C1 segment of cervical spinal cord (tissue), 14 donors: ENCODE results near the gene NMT1.

ENCODE experiments used
- DNase-seq, 14 donors: peaks; one replicate each; lab custom pipeline; 2025; lab: John Stamatoyannopoulos, UW

NMT1 gene

DNA sequence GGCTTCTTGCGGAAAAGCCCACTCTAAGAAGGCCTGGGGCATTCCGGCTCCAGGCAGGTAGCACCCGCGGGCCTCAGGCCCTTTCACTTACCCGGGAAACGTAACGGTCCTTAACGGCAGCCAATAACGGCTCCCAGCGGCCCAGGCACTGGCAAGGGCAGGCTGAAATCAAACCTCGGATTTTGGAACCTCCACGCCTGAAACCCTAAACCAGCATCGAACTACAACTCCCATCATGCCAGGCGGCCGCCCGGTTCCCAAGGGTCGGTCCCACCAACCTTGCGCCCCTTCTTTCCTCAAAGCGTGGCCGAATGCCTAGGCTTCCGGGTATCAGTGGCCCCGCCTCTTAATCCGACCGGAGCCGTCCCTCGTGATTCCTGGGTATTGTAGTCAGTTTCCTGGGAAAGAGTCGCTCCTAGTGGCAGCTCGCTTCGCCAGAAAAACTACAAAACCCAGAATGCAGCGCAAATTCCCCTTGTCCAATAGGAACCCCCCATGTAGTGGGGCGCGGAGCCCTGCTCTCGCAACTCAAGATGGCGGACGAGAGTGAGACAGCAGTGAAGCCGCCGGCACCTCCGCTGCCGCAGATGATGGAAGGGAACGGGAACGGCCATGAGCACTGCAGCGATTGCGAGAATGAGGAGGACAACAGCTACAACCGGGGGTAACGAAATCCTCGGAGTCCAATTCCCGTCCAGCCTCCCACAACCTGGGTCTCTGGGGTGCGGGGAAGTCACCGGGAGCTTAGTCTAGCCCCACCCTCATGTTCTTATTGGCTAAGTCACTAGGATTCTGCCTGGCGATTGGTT is at the start of gene NMT1:
TSS of gene NMT1 (plus strand) at position 521 of the 809 bp plus-strand sequence. CDS start at position 534, 13 bp downstream.
- peak; percentile 73 to 100 (median 98) for DNase-seq

DNA sequence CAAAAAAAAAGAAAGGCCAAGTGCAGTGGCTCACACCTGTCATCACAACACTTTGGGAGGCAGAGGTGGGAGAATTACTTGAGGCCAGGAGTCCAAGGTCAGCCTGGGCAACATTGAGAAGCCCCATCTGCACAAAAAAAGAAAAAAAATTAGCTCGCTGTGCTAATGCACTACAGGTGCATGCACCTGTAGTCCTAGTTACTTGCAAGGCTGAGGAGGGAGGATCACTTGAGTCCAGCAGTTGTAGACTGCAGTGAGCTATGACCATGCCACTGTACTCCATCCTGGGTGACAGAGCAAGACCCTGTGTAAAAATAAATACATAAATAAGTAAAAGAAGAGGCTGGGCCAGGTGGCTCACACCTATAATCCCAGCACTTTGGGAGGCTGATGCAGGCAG is 49.4 kb upstream of the NMT1 start:
- DNase-seq = no peak

DNA sequence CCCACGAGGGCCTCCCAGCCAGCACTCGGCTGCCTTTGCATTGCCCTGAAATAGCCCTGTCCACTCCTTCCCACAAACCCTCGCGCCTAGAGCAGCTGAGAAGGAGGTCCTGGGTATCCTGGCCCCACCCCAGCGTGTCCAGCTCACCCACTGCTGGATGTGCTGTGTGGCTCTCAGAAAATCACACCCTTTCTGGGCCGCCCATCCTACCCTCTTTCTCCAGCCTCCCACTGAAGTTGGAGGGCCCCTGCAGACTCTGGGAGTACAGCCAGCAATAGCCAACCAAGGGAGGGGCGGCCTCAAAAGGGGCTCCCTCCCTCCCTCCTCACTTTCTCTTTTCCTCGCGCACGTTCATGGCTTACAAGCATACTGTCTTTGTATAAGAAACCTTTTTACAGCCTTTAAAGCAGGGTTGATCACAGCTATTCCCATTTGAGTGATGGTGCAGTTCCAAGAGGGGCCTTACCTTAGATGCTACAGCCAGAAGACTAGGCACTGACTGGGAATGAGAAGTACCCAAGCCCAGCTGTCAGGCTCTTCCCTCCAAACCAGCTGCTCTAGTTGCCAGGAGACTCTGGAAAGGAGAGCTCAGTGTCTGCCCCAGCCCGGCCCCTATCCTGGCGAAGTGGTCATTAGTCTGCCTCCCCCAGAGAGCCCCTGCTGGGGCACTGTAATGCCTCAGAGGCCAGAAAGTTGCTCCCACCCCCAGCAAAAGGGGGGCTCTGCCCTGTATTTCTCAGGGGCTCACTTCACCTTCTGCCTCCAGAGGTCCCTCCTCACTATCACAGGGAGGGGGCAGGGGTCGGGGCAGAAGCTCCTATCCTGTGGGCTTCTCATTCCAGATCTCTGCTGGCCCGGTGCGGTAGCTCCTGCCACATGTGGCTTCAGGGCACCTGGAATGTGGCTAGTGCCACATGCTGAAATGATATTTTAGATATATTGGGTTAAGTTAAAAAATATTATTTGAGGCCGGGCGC is 47.8 kb upstream of the NMT1 start:
- peak in 2 of 14 donors; percentile 14 to 22 for DNase-seq

DNA sequence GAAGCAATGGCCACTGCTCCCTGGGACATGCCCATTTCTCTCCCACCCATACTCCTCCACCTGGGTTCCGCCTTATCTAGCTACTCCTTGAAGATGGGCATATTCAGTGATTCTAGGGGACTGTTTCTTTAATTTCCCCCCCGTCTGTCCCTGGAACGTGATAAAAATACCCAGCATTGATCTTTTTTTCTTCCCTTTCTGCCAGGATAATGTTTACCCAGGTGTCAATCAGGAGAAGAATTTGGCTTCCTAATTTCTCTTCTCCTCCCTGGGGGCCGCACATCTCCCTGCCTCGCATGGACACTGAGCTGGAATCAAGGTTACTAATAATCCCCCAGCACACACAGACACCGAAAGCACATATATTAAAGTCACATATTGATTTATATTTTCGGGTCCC is 44.9 kb upstream of the NMT1 start:
- DNase-seq = no peak

DNA sequence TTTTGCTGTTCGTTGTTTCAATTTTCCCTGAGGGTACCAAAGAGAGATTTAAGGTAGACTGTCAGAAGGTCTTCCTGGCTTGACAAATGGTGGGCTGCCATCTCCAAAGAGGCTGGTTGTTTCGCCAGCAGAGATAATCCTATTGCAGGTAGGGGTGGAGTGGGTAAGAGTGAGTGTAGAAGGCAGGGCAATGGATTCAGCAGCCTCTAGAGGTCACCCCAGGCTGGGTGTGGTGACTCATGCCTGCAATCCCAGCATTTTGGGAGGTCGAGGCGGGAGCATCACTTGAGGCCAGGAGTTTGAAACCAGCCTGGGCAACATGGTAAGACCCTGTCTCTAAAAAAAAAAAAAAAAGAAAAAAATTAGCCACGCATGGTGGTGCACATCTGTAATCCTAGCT is 44.3 kb upstream of the NMT1 start:
- DNase-seq = no peak

DNA sequence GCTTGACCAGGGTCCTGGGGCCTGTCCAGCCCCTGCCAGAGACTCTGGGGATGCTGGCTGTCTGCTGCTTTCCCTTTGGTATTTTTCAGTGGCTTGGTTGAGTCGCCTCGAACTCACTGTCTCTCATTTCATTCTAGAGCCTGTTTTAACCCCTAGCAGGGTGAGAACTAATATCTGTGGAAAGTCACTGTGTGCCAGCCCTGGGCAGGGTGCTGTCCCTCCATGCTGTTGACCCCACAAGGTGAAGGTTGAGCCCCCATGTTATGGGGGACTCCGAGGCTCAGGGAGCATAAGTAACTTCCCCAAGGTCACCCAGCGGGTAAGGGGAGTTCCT is 42.6 kb upstream of the NMT1 start:
- no peak for DNase-seq

DNA sequence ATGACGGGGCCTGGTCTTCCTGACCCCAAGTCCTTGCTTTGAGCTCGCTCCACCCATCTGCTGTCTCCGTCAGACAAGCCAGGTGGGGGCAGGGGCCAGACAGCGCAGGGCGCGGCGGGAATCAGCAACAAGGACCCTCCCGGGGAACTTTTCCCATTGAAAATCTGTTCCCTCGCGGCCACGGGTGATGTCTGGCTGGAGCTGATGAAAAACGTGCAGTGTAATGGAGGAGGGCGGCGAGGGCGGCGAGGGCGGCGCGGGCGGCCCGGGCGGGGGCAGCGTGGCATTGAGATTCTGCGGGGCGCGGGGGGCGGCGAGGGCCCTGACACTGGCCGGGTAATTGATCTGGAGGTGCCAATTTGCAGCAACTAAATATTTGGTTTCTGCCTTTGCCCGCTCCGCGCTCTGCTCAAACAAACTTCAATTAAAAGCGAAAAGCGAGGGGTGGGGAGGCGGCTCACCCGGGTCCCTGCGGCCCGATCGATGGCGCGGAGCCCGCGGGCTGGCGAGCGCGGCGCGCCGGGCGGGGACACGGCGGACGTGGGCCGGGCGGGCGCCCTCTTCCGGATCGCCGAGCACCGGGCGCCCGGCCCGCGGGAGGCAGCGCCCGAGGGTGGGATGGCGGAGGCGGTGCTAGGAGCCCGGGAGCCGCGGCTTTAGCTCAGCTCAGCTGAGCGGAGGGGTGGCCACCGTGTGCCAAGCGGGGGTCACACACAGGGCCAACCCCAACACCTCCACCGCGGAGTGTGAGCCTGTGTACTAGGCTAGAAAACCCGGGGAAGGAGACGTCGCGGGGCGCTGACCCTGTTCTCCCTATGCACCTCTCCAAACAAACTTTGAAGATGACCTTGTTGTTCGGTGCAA is 42.0 kb upstream of the NMT1 start:
- peak in 8 of 14 donors; percentile 19 to 60 (median 28) for DNase-seq

DNA sequence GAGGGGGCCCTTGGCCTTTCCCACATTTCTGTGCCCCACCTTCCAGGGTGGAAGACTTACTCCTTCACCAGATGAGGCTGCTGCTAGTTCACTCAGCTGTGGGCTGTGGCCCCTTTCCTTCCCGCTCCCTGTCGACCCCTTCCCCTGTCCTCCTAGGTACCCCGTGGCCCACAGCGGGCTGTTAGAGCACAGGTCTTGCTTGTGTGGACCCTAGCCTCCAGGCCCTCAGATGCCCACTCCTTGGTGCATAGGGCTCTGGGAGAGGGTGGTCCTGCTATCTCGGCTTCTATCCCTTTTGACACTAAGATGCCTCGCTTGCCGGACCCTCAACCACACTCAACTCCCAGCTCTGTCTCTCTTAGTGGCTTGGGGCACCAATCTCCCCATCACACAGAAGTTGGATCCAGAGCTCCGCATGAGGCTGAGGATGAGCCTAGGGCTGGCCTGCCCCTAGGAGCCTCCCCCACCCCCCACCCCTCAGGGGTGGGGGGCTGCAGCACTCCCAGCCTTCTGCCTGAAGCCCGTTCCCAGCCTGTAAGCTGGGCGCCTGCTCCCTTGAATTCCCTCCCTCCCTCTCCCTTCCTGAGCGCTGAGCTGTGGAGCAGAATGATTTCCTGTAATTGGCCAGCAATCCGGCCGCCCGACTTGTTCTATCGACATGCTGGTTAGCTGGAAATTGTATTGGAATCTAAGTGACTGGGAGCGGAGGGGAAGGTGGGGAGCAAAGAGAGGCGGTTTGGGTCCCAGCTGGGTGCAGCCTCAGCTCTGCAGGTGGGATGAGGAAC is 40.6 kb upstream of the NMT1 start:
- DNase-seq = peak in 6 of 14 donors; percentile 5 to 54 (median 21)

DNA sequence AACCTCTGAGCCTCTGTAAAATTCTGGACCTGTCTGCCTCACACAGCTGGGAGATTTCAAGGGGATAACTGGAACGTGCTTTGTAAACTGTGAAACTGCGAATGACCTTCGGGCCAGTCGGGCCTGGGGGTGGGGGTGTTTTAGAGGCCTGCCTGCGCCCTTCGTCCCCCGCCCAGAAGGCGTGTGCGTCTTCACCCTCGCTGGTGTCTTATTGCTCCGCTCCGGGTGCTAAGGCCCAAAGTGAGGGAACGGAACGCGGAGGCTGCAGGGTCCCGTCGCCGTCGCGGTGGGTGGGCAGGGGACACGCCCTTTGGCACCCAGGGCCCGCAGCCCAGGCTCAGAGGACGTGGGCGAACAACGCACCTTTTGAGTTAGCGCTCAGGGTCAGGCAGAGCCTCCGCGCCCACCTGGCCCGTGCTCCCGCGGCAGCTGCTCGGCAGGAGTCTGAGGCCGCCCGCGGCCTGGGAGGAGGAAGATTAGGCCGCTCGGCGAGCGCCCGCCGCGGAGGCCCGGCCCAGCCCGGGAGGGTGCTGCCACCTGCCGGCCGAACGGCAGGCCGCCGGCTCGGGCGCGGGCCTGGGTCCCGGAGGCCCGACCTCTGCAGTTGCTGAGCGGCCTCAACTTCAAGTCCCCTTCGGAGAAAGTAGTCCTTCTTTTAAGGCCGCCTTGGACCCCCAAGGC is 39.4 kb upstream of the NMT1 start:
- DNase-seq = peak in 9 of 14 donors; percentile 13 to 73 (median 27)

DNA sequence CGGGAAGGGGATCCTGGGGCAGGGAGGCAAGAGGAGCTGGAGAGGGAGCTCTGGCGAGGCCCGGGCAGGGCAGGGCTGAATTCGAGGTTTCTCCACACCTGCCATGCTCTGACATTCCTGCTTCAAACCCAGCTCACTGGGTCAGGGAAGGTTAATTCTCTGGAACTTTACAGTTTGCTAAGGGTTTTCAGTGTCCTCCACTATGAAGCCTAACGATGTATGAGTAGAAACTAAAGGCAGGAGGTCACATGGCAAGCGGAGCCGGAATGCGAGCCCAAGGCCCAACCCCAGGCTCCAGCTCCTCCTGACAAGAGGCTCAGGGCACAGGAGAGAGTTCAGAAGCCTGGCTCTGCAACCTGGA is 38.8 kb upstream of the NMT1 start:
- DNase-seq = no peak

DNA sequence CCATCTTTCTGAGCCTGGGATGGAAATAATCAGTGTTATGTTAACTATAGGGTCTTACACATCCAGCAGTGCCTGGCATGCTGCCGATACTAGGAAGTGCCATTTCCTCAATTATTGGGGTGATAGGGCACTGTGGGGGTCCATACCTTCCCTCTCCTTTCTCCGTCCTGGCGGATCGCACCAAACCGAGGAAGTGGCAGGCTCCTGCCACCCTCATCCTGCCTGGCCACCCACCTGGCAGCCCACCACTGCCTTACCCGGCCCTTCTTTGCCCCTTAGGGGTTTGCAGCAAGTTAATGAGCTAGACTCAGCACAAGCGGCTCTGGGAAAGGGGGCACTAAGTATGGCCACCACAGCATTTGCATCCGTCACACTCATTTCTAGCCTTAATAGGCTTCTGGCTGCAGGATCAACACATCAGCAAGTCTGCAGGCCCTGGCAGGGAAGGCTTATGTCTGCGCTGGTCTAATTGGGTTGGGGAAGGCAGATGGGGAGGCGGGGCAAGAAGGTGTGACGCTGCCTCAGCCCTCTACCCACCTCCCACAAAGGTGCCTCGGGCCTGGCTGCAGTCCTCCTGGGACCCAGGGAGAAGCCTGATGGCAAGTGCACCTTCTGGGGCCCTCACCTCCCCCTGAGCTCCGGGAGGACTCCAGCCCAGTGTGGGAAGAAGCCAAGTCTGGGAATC is 38.3 kb upstream of the NMT1 start:
- DNase-seq = peak in 1 of 14 donors; percentile 44

DNA sequence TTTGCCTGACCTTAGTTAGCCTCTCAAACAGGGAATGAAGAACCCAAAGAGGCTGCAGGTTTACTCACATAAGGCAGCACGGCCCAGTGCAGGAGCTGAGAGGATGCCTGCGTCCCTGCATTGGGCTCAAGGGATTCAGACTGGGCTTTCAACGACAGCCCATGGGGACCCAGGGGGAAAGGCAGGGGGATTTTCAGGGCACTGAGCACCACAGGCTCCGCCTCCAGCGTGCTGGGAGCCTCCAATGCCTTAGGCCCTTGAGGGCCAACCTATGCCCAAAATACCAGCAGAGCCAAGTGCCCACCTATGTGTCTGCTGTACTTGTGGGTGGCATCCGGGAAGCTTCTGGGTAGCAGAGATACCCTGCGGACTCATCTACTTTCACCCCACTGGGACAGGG is 32.0 kb upstream of the NMT1 start:
- DNase-seq = no peak

DNA sequence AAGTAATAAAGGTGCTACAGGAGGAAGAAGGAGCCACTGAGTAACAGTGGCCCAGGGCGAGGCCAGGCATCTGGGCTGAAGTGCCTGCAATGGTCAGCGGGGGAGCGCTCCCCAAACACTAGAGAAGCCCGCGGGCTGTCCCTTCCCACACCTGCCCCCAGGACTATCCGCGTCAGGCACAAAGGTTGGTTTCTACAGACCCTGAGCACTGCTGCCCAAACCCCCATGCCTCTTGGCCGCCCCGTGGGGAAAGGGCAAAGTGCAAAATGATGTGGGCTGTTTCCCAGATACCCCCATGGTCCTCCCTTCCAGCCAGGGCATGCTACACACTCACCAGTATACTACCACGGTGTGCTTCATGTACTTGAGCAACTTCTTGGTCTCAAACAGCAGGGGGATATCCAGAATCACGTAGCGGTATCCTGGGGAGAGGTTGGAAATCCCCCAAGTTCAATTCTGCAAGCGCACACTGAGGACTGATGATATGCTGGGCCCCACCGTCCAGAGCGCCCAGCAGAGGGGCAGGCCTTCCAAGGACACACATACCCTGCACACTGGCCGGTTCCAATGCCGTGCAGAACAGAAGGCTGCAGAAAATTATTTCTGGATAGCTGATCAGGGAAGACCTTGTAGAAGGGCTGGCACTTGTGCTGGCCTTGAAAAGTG is 31.2 kb upstream of the NMT1 start:
- no peak for DNase-seq

DNA sequence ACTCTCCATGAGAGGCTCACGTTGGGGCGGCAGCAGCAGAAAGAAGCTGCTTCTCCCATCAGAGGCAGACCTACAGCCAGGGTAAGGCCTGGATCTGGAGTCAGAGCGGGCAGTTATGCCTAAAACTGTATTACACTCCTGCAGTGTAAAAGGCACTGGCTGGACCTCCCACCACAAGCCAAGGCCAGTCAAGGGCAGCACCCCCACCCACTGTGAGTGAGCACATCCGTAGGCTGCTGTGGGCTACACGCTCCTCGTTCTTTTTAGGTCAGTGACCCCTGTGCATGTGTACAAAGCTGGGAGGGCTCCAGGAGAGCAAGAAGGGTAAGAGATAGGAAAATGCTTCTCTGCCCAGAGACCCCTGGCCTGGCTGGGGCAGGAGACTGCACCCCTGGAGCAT is 30.4 kb upstream of the NMT1 start:
- no peak for DNase-seq

DNA sequence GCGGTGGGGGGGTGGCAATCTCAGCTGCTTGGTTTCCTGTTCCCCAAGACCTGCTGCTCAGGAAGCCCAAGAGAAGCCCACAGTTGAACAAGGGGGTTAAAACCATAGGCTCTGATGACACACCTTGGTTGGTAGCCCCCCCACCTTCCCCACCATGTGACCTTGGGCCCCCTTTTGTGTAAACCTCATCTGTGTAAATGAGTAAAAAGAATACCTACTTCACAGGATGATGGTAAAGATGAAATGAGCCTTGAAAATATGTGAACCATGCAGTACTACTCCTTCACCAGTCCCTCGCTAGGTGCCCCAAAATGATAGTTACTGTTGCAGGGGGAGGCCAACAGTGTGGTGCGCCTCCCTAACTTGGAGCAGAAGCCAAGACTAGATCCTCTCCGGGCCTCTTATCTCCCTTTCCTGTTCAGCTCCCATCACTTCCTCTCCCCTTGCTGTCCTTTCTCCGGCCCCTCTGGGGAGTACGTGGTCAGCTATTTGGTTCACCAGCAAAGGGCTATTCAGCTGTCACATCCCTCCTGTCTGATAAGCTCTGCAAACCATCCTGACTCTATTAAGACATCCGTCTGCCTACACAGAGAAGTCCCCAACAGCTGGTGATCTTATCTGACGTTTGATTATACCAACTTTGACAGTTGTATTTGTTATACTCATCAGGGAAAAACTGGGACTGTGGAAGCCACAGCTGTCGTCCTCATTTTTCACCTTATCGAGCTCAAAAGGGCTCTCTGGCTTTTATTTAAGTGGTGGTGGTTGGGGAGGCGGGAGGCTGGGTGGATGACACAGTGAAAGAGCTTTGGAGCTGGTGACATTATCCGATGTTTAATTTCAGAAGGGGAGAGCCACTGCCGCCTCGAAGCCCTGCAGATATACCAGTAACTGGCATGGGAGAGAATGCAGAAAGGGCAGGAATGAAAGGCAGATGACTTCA is 29.6 kb upstream of the NMT1 start:
- no peak for DNase-seq

DNA sequence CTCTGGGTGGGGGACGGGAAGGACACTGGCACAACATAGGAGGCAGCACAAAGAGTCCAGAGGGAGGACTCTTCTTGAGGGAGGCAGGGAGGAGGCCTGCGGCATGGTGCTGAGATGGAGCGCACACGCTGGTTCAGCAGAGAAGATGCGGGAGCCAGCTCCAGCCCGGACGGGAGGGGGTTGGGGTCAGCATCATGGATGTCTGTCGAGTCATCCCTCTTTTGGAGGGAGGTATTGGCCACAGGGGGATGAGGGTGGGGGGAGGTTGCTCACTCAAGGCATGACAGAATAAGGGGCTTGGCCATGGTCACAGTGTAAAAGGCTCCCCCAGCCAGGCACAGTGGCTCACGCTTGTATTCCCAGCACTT is 29.0 kb upstream of the NMT1 start:
- no peak for DNase-seq

DNA sequence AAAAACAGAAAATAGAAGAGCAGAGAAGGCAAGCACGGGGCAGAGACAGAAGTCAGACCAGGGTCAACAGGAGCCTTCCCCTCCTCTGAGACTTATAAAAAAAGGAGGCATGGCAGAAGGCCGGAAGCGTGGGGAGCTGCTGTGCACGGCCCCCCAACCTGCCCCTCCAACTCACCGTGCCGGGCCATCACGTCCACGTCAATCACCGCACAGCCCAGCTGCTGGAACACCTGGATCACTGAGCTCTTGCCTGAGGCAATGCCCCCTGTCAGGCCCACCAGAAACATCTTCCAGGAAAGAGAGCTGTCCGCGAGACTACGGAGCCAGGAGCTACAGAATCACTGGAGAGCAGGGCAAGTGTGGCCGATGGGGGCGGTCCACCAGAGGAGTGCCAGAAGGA is 26.5 kb upstream of the NMT1 start:
- no peak for DNase-seq

DNA sequence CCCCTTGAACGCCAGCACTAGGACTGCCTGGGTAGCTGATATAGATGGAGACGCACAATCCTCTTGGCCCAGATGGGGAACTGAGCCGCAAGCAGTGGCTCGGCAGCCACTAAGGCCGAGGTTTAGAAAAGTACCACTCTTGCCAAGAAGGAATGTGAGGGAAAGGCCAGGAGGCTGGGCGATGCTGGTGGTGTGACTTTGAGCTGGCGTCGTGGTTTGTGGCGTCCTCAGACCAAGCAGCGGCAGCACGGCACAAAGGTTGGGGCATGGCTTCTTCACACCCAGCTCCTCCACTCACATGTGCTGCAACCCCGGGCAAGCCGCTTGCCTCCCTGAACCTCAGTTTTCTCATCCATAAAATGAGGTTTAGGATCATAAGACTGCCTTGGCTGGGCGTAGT is 25.3 kb upstream of the NMT1 start:
- DNase-seq = no peak
